NCI-H2196 (cell line): ENCODE data around the gene THRSP.
"Not testable (repeated sequence)": the region's sequence is repeated elsewhere in the genome, so short reads cannot be mapped to it uniquely, and the experiment has no call there.

ENCODE experiments used
- DNase-seq: peaks from one replicate; lab custom pipeline; 2025; ENCODE audit not compliant: unreplicated experiment; lab: John Stamatoyannopoulos, UW

The THRSP gene

GRCh38 chr11:78086521-78087074, 22.9 kb downstream of the THRSP start:
- DNase-seq = not testable (repeated sequence)

GRCh38 chr11:78094250-78094649, 30.6 kb downstream of the THRSP start:
- DNase-seq = no peak

GRCh38 chr11:78097666-78098385, 34.2 kb downstream of the THRSP start:
- DNase-seq = no peak

GRCh38 chr11:78099666-78100065, 36.0 kb downstream of the THRSP start:
- DNase-seq = no peak

- peak; percentile 43 for DNase-seq
These were observed 36.6 kb downstream of the THRSP start for GRCh38 chr11:78100261-78100660.

- DNase-seq = peak; percentile 74
These were observed 37.2 kb downstream of the THRSP start for GRCh38 chr11:78100676-78101472.

GRCh38 chr11:78109081-78110015, 45.7 kb downstream of the THRSP start:
- no peak for DNase-seq

- DNase-seq = no peak
These were observed 46.7 kb downstream of the THRSP start for GRCh38 chr11:78110351-78110750.

- DNase-seq = no peak
These were observed 47.2 kb downstream of the THRSP start for GRCh38 chr11:78110830-78111229.

- DNase-seq = no peak
These were observed 47.6 kb downstream of the THRSP start for GRCh38 chr11:78111298-78111697.

GRCh38 chr11:78112582-78113275, 49.1 kb downstream of the THRSP start:
- no peak for DNase-seq
